GM10266 (cell line): ENCODE results near the gene IFIT5.
A peak's percentile ranks its signal among the peaks of the same experiment; 100 is the strongest.

Experiments
- DNase-seq: peaks from one replicate; pipeline ENCODE4 v3.0.0; 2012; ENCODE audit errors: extremely low spot score
- CTCF ChIP-seq: IDR thresholded peaks from 2 replicates; pipeline ENCODE4 v1.5.1; 2012; ENCODE audit warnings: mild to moderate bottlenecking, low read depth; ENCODE audit not compliant: control insufficient read depth, insufficient read depth; ENCODE audit errors: missing control alignments

The IFIT5 gene

GRCh38 chr10:89466599-89467035 lies 52.2 kb downstream of the IFIT5 start:
- peak; percentile 33 for TF ChIP-seq CTCF
- no peak for DNase-seq

GRCh38 chr10:89468191-89468965 lies 54.0 kb downstream of the IFIT5 start:
- TF ChIP-seq CTCF, result no peak
- DNase-seq, result no peak

GRCh38 chr10:89469517-89469916 lies 55.1 kb downstream of the IFIT5 start:
- DNase-seq, result no peak
- TF ChIP-seq CTCF, result no peak
